Heart left ventricle (tissue), 13 donors: ENCODE results near the gene L2HGDH.

Experiments used
- CTCF ChIP-seq, 12 donors: fragments of 200-600 bp; sonication (generic) in 4 of 12; IDR thresholded peaks; one replicate each; pipeline versions ENCODE4 v1.5.0 to v1.8.0; 2018 to 2022; ENCODE audit warnings: antibody characterized with exemption in 12 of 12, mild to moderate bottlenecking in 5 of 12
- POLR2A ChIP-seq, 2 donors: fragments of 450-650 bp; IDR thresholded peaks; one replicate each; pipeline ENCODE4 v1.6.1; 2017; ENCODE audit warnings: antibody characterized with exemption in 2 of 2, mild to moderate bottlenecking in 2 of 2, moderate library complexity in 2 of 2
- donor health status: ischemic (EF 13 %, LVEDD 7.1; RV severe dilation, severe dysfunction).
- donor health status: DM: no; HTN: yes; CAD: no.
- donor health status: DM: no; HTN: no; CAD: no.
- donor health status: ischemic (EF 25% LVEDD 6.9; RV normal size, moderate dysfunction).
- donor health status: ischemic (EF 25% LVEDD 5.7; RV mildly dilated, moderate dysfunction).
- donor health status: ischemic (EF 35%, LVEDD 5.7; RV mildly dilated, moderate dysfunction).
- donor health status: nonischemic (EF 11% LVEDD 7.7; RV severe dilation, severe dysfunction).
- donor health status: DM: yes; HTN: yes; CAD: no.
- donor health status: PGD.
- donor health status: ischemic (EF 29% LVEDD 5.4; RV normal size, mild dysfunction).
- donor health status: nonischemic (EF 23%, LVEDD 6.1; RV moderate dilation, normal function).

GRCh38 chr14:50321009-50321660 is 9.1 kb upstream of the L2HGDH start:
- TF ChIP-seq CTCF (IDR thresholded peaks at IDR 0.05) (peak; percentile 74 to 95 (median 86)), POLR2A (IDR thresholded peaks at IDR 0.05) (no peak)
